ENCODE measurements around the gene RERE.

Gene RERE

DNA sequence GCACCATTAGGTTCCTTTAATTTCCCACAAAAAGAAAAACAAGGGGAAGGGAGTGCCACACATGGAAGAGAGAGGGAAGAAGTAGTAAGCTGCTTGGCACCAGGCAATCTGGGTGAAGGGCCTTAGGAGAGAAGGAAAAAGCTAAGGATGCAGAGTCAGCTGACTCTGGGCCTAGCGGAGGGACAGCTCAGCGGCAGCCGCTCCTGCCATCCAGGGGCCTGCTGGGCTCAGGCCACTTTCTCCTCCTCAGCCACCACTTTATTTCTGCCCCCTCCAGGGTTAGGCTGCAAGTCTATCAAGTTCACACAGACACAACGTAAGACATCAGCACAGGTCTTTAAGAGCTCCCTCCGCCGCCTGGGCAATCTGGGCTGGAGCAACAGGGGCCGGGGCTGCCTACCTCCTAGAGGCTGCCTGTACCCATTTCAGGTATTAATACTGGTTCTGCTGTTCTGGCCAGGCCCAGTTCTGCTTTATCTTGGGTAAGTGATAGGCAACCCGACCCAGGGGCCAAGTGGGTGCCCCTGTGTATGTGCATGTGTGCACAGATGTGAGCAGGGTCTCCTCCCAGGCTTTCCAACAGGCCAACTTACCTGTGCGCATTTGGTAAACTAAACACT is 446.0 kb downstream of the RERE start:
- no peak overlapping the region for H3K27ac ChIP-seq (ENCODE audit: extremely low read depth, low read depth, low read length)
- POLR2A ChIA-PET = interaction anchor here (0.6 kb wide), 1 partner anchor 490 kb away, joined by 6 read pairs; no protein-coding TSS in a partner anchor
- TF ChIP-seq, protein P1, sequence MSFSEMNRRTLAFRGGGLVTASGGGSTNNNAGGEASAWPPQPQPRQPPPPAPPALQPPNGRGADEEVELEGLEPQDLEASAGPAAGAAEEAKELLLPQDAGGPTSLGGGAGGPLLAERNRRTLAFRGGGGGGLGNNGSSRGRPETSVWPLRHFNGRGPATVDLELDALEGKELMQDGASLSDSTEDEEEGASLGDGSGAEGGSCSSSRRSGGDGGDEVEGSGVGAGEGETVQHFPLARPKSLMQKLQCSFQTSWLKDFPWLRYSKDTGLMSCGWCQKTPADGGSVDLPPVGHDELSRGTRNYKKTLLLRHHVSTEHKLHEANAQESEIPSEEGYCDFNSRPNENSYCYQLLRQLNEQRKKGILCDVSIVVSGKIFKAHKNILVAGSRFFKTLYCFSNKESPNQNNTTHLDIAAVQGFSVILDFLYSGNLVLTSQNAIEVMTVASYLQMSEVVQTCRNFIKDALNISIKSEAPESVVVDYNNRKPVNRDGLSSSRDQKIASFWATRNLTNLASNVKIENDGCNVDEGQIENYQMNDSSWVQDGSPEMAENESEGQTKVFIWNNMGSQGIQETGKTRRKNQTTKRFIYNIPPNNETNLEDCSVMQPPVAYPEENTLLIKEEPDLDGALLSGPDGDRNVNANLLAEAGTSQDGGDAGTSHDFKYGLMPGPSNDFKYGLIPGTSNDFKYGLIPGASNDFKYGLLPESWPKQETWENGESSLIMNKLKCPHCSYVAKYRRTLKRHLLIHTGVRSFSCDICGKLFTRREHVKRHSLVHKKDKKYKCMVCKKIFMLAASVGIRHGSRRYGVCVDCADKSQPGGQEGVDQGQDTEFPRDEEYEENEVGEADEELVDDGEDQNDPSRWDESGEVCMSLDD (tag by site-specific recombination; IDR thresholded peaks at IDR 0.05) = no peak
- no peak for TF ChIP-seq ZNF610 (tag by site-specific recombination; IDR thresholded peaks at IDR 0.05; ENCODE audit: borderline replicate concordance)
- TF ChIP-seq, protein P2, sequence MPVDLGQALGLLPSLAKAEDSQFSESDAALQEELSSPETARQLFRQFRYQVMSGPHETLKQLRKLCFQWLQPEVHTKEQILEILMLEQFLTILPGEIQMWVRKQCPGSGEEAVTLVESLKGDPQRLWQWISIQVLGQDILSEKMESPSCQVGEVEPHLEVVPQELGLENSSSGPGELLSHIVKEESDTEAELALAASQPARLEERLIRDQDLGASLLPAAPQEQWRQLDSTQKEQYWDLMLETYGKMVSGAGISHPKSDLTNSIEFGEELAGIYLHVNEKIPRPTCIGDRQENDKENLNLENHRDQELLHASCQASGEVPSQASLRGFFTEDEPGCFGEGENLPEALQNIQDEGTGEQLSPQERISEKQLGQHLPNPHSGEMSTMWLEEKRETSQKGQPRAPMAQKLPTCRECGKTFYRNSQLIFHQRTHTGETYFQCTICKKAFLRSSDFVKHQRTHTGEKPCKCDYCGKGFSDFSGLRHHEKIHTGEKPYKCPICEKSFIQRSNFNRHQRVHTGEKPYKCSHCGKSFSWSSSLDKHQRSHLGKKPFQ (tag by site-specific recombination; IDR thresholded peaks at IDR 0.05) = no peak

DNA sequence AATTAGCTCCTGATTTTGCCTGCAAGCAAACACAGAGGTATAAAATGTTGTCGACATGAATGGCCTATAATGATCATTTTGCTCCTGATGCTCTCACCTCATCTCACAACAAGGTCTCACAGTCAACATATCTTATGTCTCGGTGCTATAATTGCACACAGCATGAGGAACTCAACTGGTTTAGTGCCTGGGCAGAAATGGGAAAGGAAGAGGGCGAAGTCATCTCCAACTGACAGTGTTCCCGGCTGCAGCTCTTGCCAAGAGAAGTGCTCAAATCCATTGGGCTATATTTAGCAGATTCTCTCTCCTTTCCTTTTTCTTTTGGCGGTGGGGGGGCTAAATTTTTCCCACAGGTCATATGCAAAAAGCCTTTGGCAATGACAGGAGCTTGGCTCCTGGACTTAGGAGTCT is 446.5 kb downstream of the RERE start:
- Histone ChIP-seq H3K36me3 (ENCODE audit: control insufficient read depth in 2 of 2, insufficient read depth in 1 of 2, low read length in 2 of 2) (peaks cover 0 to 12% of the 10 kb centered on the region in 2 experiments; a peak in 1 of 3 replicates), H3K27ac (ENCODE audit: extremely low read depth, low read depth, low read length) (no peak overlapping the region), H3K4me3 (ENCODE audit: low read depth, low read length) (no peak overlapping the region), H3K4me1 (ENCODE audit: control insufficient read depth, insufficient read depth, low read length) (peaks cover 14% of the 10 kb centered on the region), H3K9me3 (ENCODE audit: control insufficient read depth, insufficient read depth, low read depth, low read length) (no peaks in the 10 kb centered on the region)
- CTCF ChIA-PET = interaction anchor here (0.6 to 1.8 kb wide), 4 partner anchors 10 to 478 kb away, joined by 3 to 4 read pairs (median 3); no protein-coding TSS in a partner anchor
- POLR2A ChIA-PET = interaction anchor here (0.6 kb wide), 1 partner anchor 491 kb away, joined by 6 read pairs; no protein-coding TSS in a partner anchor
- TF ChIP-seq ZNF114 (tag by site-specific recombination; IDR thresholded peaks at IDR 0.05) (no peak), SP7 (tag by site-specific recombination; IDR thresholded peaks at IDR 0.05) (peak; percentile 60), IKZF3 (tag by site-specific recombination; IDR thresholded peaks at IDR 0.05) (0 out of 2 replicates have a peak, but pooled peaks have one; percentile 25)

More for the DNA sequence above, 446.0 kb downstream of the RERE start:
- H3K36me3 ChIP-seq (ENCODE audit: control insufficient read depth in 2 of 2, insufficient read depth in 1 of 2, low read length in 2 of 2) = peaks cover 0 to 6% of the 10 kb centered on the region in 2 experiments; a peak in 1 of 3 replicates
- CTCF ChIA-PET = interaction anchor here (0.6 to 1.8 kb wide), 2 partner anchors 10 to 45 kb away, joined by 3 read pairs; no protein-coding TSS in a partner anchor
- H3K9me3 ChIP-seq (ENCODE audit: control insufficient read depth, insufficient read depth, low read depth, low read length) = no peaks in the 10 kb centered on the region
- peaks cover 14% of the 10 kb centered on the region for H3K4me1 ChIP-seq (ENCODE audit: control insufficient read depth, insufficient read depth, low read length)
- H3K4me3 ChIP-seq (ENCODE audit: low read depth, low read length) = no peak overlapping the region

DNA sequence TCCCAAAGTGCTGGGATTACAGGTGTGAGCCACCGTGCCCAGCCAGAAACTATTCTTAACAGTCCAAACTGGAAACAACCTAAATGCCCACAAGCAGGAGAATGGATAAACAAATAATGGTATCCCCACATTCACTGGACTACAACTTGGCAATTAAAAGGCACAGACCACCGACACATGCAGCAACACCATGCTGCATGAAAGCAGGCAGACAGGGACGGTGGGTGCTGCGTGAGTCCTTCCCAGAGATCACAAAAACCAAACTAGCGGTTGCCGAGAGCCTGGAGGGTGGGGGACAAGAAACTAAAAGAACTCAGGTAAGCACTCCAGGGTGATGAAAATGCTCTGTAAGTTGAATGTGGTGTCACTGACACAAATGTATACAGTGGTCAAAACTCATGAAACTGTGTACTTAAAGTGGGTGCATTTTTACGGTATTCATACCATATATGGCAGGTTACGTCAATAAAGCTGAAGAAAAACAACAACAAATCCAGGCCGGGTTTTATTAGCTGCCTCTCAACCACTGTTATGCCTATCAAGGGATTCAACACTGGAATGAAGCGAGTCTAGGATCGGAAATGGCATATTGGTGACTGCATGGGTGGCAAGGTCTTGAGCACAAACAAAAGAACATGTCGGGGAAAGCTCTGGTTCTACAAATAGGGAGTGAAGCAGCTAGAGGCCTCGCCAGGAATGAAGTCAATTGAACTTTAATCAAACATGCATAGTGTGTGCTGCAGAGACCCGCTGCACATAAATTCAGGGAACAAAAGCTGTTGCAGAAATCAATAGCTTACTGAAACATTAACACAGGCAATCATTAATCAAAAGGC is 447.2 kb downstream of the RERE start:
- Histone ChIP-seq H3K27ac (ENCODE audit: extremely low read depth, low read depth, low read length) (no peak overlapping the region), H3K4me1 (ENCODE audit: control insufficient read depth, insufficient read depth, low read length) (peaks cover 14% of the 10 kb centered on the region), H3K36me3 (ENCODE audit: control insufficient read depth in 2 of 2, insufficient read depth in 1 of 2, low read length in 2 of 2) (peaks cover 0 to 18% of the 10 kb centered on the region in 2 experiments; a peak in 1 of 3 replicates), H3K9me3 (ENCODE audit: control insufficient read depth, insufficient read depth, low read depth, low read length) (no peaks in the 10 kb centered on the region), H3K4me3 (ENCODE audit: low read depth, low read length) (no peak overlapping the region)
- ChIA-PET CTCF (interaction anchor here (0.7 to 1.8 kb wide), 4 partner anchors 11 to 479 kb away, joined by 3 to 4 read pairs (median 3); no protein-coding TSS in a partner anchor), POLR2A (no interaction called here)
- TF ChIP-seq ZNF792 (tag by site-specific recombination; IDR thresholded peaks at IDR 0.05) (no peak), ZNF311 (tag by site-specific recombination; IDR thresholded peaks at IDR 0.05; ENCODE audit: borderline replicate concordance) (no peak), ZNF335 (tag by site-specific recombination; conservative IDR thresholded peaks at IDR 0.05) (no peak), ZNF175 (tag by site-specific recombination; IDR thresholded peaks at IDR 0.05) (no peak), REPIN1 (tag by site-specific recombination; IDR thresholded peaks at IDR 0.05; ENCODE audit: low read depth) (peak; percentile 70; the same call in 1 of the 2 replicates), ZNF555 (tag by site-specific recombination; conservative IDR thresholded peaks at IDR 0.05) (no peak), ZIC2 (tag by site-specific recombination; IDR thresholded peaks at IDR 0.05) (no peak), YY2 (tag by site-specific recombination; IDR thresholded peaks at IDR 0.05) (no peak), ZNF157 (tag by site-specific recombination; IDR thresholded peaks at IDR 0.05) (no peak)
- TF ChIP-seq, protein P3, sequence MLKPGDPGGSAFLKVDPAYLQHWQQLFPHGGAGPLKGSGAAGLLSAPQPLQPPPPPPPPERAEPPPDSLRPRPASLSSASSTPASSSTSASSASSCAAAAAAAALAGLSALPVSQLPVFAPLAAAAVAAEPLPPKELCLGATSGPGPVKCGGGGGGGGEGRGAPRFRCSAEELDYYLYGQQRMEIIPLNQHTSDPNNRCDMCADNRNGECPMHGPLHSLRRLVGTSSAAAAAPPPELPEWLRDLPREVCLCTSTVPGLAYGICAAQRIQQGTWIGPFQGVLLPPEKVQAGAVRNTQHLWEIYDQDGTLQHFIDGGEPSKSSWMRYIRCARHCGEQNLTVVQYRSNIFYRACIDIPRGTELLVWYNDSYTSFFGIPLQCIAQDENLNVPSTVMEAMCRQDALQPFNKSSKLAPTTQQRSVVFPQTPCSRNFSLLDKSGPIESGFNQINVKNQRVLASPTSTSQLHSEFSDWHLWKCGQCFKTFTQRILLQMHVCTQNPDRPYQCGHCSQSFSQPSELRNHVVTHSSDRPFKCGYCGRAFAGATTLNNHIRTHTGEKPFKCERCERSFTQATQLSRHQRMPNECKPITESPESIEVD (tag by site-specific recombination; IDR thresholded peaks at IDR 0.05) = 0 out of 2 replicates have a peak, but pooled peaks have one; percentile 44
- TF ChIP-seq, protein P4, sequence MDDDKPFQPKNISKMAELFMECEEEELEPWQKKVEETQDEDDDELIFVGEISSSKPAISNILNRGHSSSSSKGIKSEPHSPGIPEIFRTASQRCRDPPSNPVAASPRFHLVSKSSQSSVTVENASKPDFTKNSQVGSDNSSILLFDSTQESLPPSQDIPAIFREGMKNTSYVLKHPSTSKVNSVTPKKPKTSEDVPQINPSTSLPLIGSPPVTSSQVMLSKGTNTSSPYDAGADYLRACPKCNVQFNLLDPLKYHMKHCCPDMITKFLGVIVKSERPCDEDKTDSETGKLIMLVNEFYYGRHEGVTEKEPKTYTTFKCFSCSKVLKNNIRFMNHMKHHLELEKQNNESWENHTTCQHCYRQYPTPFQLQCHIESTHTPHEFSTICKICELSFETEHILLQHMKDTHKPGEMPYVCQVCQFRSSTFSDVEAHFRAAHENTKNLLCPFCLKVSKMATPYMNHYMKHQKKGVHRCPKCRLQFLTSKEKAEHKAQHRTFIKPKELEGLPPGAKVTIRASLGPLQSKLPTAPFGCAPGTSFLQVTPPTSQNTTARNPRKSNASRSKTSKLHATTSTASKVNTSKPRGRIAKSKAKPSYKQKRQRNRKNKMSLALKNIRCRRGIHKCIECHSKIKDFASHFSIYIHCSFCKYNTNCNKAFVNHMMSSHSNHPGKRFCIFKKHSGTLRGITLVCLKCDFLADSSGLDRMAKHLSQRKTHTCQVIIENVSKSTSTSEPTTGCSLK (tag by site-specific recombination; IDR thresholded peaks at IDR 0.05) = no peak
- TF ChIP-seq, protein P5, sequence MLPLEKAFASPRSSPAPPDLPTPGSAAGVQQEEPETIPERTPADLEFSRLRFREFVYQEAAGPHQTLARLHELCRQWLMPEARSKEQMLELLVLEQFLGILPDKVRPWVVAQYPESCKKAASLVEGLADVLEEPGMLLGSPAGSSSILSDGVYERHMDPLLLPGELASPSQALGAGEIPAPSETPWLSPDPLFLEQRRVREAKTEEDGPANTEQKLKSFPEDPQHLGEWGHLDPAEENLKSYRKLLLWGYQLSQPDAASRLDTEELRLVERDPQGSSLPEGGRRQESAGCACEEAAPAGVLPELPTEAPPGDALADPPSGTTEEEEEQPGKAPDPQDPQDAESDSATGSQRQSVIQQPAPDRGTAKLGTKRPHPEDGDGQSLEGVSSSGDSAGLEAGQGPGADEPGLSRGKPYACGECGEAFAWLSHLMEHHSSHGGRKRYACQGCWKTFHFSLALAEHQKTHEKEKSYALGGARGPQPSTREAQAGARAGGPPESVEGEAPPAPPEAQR (tag by site-specific recombination; IDR thresholded peaks at IDR 0.05) = no peak

Measured in HEK293 (cell line).